Activated CD4-positive, alpha-beta memory T cell treated with anti-CD3 and anti-CD28 coated beads for 36 hours (primary cell): ENCODE measurements around the gene VAV2. TPM values are rescaled to one million over a fixed set of nuclear protein-coding genes. Genes with fewer than 3 reads are reported as not detected.

Source experiments
- CTCF ChIA-PET: fragments of 350-600 bp; sonication (Branson Sonifier 250); formaldehyde crosslinking; loops from one replicate; lab custom pipeline; 2021; ENCODE audit warnings: antibody characterized with exemption, inconsistent platforms; lab: Charles Lee
- POLR2A ChIA-PET: fragments of 350-600 bp; sonication (Branson Sonifier 250); formaldehyde crosslinking; loops from one replicate; lab custom pipeline; 2021; ENCODE audit warnings: antibody characterized with exemption; lab: Charles Lee
- DNase-seq: peaks from one replicate; pipeline ENCODE4 v3.0.0-alpha.2; 2020
- H3K27ac Mint-ChIP-seq: one replicate; pipeline ENCODE4 v1.8.0; 2021; ENCODE audit warnings: mixed read lengths
- H3K27me3 Mint-ChIP-seq: one replicate; pipeline ENCODE4 v1.8.0; 2021; ENCODE audit warnings: mixed read lengths
- H3K36me3 Mint-ChIP-seq: one replicate; pipeline ENCODE4 v1.8.0; 2021; ENCODE audit warnings: mixed read lengths
- H3K4me1 Mint-ChIP-seq: one replicate; pipeline ENCODE4 v1.8.0; 2021; ENCODE audit warnings: low read depth, mixed read lengths
- H3K4me3 Mint-ChIP-seq: one replicate; pipeline ENCODE4 v1.8.0; 2021; ENCODE audit warnings: mild to moderate bottlenecking, mixed read lengths
- H3K9me3 Mint-ChIP-seq: one replicate; pipeline ENCODE4 v1.8.0; 2021; ENCODE audit warnings: mixed read lengths
- intact Hi-C: fragments of 100-400 bp; cut with micrococcal nuclease; formaldehyde crosslinking; loops from one replicate; pipeline ENCODE4 v1.15.1; 2023
- total RNA-seq, 2 experiments: library from RNA; stranded (reverse); gene quantifications; one replicate each; pipeline ENCODE4 v1.2.3, GENCODE V29; 2021

The VAV2 gene
- total RNA-seq, 2 experiments from 2014 or later: 4.5 to 5.3 TPM

- H3K27me3 Mint-ChIP-seq: no peaks in the 10 kb centered on the region
Observed at GRCh38 chr9:133863257-133863592, 128.9 kb downstream of the VAV2 start.

DNA sequence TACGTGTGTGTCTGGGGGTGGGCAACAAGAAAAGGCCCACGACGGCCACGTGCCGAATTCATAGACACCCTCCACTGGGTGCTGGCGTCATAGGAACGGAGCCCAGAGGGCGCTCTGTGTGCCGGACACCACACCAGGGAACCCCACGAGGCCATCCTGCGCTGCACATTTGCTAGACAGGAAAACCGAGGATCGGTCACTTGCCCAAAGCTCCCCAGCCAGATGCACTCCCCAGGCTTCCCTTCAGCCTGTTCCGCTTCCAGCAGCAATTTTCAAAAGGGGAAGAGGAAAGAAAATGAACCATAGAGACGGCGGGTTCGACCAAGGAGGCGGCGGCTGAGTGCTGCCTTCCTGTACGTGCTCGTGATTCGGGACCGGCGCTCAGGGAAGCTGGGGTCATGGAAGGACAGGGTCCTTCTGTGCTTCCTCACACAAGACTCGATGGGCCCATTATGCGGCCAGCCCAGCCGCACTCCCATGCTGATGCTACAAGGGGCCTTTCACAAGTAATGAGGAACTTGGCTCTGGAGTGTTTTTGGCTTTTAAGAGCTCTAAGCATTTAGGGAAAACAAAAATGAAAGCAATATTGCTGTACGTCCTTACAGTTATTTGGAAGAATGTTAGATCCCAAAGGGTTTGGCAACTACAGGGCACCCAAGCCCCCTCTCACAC is 129.4 kb downstream of the VAV2 start:
- POLR2A ChIA-PET: no interaction called here
- Mint-ChIP-seq H3K27me3 (no peaks in the 10 kb centered on the region), H3K27ac (no peak overlapping the region), H3K9me3 (peaks cover 11% of the 10 kb centered on the region), H3K4me3 (no peak overlapping the region), H3K36me3 (no peaks in the 10 kb centered on the region), H3K4me1 (no peaks in the 10 kb centered on the region)
- no peak for DNase-seq
- CTCF ChIA-PET: no interaction called here
- intact Hi-C loops: no loop called here

More at GRCh38 chr9:133863257-133863592, 128.9 kb downstream of the VAV2 start:
- no peaks in the 10 kb centered on the region for H3K4me1 Mint-ChIP-seq
- no peaks in the 10 kb centered on the region for H3K36me3 Mint-ChIP-seq
- H3K27ac Mint-ChIP-seq: no peak overlapping the region
- intact Hi-C loops: no loop called here
- peaks cover 11% of the 10 kb centered on the region for H3K9me3 Mint-ChIP-seq
- no peak for DNase-seq
- POLR2A ChIA-PET: no interaction called here
- CTCF ChIA-PET: no interaction called here
- H3K4me3 Mint-ChIP-seq: no peak overlapping the region

DNA sequence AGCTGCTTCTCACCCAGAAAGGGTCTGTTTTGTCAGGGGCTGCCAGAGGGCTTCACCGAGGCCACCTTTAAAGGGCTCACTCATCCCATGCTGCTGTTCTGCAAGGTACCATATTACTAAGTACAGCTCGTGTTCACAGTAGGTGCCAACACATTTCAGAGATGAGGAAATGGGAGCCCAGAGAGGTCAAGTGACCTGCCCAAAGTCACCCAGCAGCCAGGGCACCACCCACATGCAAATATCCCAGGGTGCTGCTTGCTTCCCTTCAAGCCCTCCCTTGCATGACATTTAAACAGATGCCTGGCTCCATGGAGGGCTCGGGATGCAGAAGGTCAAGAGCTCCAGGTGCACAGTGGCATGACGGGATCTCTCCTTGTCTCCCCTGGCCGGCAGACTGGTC is 130.4 kb downstream of the VAV2 start:
- H3K27ac Mint-ChIP-seq: no peak overlapping the region
- no peak overlapping the region for H3K4me3 Mint-ChIP-seq
- intact Hi-C loops: no loop called here
- H3K27me3 Mint-ChIP-seq: no peaks in the 10 kb centered on the region
- ChIA-PET POLR2A (no interaction called here), CTCF (no interaction called here)
- no peaks in the 10 kb centered on the region for H3K36me3 Mint-ChIP-seq
- H3K9me3 Mint-ChIP-seq: peaks cover 11% of the 10 kb centered on the region
- DNase-seq: no peak
- no peaks in the 10 kb centered on the region for H3K4me1 Mint-ChIP-seq

DNA sequence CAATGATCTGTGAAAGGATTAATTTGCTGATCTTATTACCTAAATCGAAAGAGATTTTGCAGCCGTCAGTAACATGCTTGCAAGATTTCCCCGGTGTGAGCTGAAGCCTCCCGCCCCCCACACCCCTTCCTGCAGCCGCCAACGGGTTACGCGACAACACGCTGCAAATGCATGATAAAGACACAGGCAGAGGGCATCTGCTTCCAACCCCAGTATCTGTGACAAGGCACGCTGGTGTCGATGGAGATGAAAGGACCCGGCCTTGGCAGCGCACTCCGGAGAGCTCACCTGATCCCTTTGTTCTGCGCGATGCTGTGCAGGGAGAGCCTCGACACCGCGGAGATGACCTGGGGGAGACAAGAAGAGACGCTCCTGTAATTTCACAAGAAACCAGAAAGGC is 131.0 kb downstream of the VAV2 start:
- intact Hi-C loops: no loop called here
- CTCF ChIA-PET: no interaction called here
- H3K36me3 Mint-ChIP-seq: no peaks in the 10 kb centered on the region

GRCh38 chr9:133858771-133859170 is 133.4 kb downstream of the VAV2 start:
- DNase-seq: no peak
- Mint-ChIP-seq H3K27me3 (no peaks in the 10 kb centered on the region), H3K9me3 (no peaks in the 10 kb centered on the region), H3K4me1 (no peaks in the 10 kb centered on the region), H3K36me3 (no peaks in the 10 kb centered on the region), H3K27ac (no peak overlapping the region), H3K4me3 (no peak overlapping the region)
- intact Hi-C loops: no loop called here
- POLR2A ChIA-PET: no interaction called here
- CTCF ChIA-PET: no interaction called here

More for the DNA sequence above, 131.0 kb downstream of the VAV2 start:
- Mint-ChIP-seq H3K27ac (no peak overlapping the region), H3K4me1 (no peaks in the 10 kb centered on the region), H3K9me3 (peaks cover 10% of the 10 kb centered on the region), H3K27me3 (no peaks in the 10 kb centered on the region), H3K4me3 (no peak overlapping the region)
- DNase-seq: no peak
- POLR2A ChIA-PET: no interaction called here

GRCh38 chr9:133857639-133858038 is 134.5 kb downstream of the VAV2 start:
- CTCF ChIA-PET: no interaction called here
- no peaks in the 10 kb centered on the region for H3K36me3 Mint-ChIP-seq
- no peak for DNase-seq
- no peak overlapping the region for H3K27ac Mint-ChIP-seq
- no peaks in the 10 kb centered on the region for H3K4me1 Mint-ChIP-seq
- no peaks in the 10 kb centered on the region for H3K9me3 Mint-ChIP-seq
- POLR2A ChIA-PET: no interaction called here
- H3K27me3 Mint-ChIP-seq: no peaks in the 10 kb centered on the region
- intact Hi-C loops: no loop called here
- H3K4me3 Mint-ChIP-seq: no peak overlapping the region

GRCh38 chr9:133856798-133857197 is 135.3 kb downstream of the VAV2 start:
- intact Hi-C loops: no loop called here
- POLR2A ChIA-PET: no interaction called here
- Mint-ChIP-seq H3K4me3 (no peak overlapping the region), H3K27ac (no peak overlapping the region), H3K4me1 (no peaks in the 10 kb centered on the region), H3K27me3 (no peaks in the 10 kb centered on the region), H3K36me3 (no peaks in the 10 kb centered on the region), H3K9me3 (no peaks in the 10 kb centered on the region)
- DNase-seq: no peak
- CTCF ChIA-PET: interaction anchor here (0.6 kb wide), 1 partner anchor 115 kb away, joined by 3 read pairs; no protein-coding TSS in a partner anchor

DNA sequence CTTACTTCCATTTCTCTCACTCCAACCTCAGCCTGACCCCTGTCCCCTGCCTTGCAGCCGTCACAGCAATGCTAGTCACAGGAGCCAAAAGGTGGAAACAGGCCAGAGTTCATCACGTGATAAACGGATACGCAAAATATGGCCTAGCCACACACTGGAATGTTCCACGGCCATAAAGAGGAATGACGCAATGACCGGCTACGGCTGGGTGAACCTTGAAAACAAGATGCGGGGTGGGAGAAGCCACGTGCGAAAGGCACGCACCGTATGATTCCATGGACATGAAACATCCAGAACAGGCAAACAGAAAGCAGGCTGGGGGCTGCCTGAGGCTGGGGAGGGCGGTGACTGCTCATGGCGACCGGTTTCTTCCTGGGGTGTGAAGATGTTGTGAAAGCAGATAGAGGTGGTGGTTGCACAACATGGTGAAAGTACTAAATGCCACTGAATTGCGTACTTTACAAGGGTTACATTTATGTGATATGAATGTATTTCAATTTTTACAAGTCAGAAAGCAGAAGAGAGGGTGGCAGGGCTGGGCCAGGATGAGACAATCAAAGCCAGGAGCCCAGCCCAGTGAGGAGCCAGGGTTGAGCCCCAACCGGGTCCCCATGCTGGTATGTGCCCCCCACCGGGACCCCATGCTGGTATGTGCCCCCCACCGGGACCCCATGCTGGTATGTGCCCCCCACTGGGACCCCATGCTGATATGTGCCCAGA is 136.2 kb downstream of the VAV2 start:
- Mint-ChIP-seq H3K27ac (no peak overlapping the region), H3K4me1 (no peaks in the 10 kb centered on the region), H3K27me3 (no peaks in the 10 kb centered on the region), H3K4me3 (no peak overlapping the region), H3K9me3 (no peaks in the 10 kb centered on the region), H3K36me3 (no peaks in the 10 kb centered on the region)
- POLR2A ChIA-PET: no interaction called here
- intact Hi-C loops: no loop called here
- CTCF ChIA-PET: no interaction called here
- no peak for DNase-seq

DNA sequence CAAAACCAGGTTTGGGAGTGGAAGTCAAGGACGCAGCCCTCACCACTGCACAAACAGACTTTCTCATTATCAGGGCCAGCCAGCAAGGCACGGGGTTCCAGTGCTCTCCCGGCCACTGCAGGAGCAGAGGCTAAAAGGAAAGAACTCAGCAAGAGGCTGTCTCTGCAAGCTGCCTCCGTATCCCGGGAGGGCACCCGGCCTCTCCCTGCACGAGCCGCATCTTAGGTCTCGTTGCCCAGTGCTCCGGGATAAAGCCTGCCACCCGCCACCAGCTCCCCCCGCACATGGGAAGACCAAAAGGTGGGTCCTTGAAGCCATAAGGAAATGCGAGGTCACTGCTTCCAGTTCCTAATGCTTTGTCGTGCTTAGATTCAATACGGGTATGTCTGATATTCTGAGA is 136.8 kb downstream of the VAV2 start:
- H3K4me3 Mint-ChIP-seq: no peak overlapping the region
- no peaks in the 10 kb centered on the region for H3K4me1 Mint-ChIP-seq
- H3K27me3 Mint-ChIP-seq: no peaks in the 10 kb centered on the region
- ChIA-PET POLR2A (no interaction called here), CTCF (no interaction called here)
- H3K36me3 Mint-ChIP-seq: no peaks in the 10 kb centered on the region
- DNase-seq: no peak
- H3K9me3 Mint-ChIP-seq: no peaks in the 10 kb centered on the region
- no peak overlapping the region for H3K27ac Mint-ChIP-seq
- intact Hi-C loops: no loop called here

GRCh38 chr9:133854765-133855164 is 137.4 kb downstream of the VAV2 start:
- Mint-ChIP-seq H3K9me3 (no peaks in the 10 kb centered on the region), H3K27ac (no peak overlapping the region)

GRCh38 chr9:133854048-133854447 is 138.1 kb downstream of the VAV2 start:
- H3K4me1 Mint-ChIP-seq: no peaks in the 10 kb centered on the region
- no peak overlapping the region for H3K4me3 Mint-ChIP-seq
- no peaks in the 10 kb centered on the region for H3K36me3 Mint-ChIP-seq
- POLR2A ChIA-PET: no interaction called here
- no peak overlapping the region for H3K27ac Mint-ChIP-seq
- H3K9me3 Mint-ChIP-seq: no peaks in the 10 kb centered on the region
- intact Hi-C loops: no loop called here
- CTCF ChIA-PET: no interaction called here
- H3K27me3 Mint-ChIP-seq: no peaks in the 10 kb centered on the region
- no peak for DNase-seq

More at GRCh38 chr9:133854765-133855164, 137.4 kb downstream of the VAV2 start:
- DNase-seq: no peak
- intact Hi-C loops: no loop called here
- Mint-ChIP-seq H3K27me3 (no peaks in the 10 kb centered on the region), H3K4me1 (no peaks in the 10 kb centered on the region), H3K36me3 (no peaks in the 10 kb centered on the region), H3K4me3 (no peak overlapping the region)
- POLR2A ChIA-PET: no interaction called here
- CTCF ChIA-PET: no interaction called here

DNA sequence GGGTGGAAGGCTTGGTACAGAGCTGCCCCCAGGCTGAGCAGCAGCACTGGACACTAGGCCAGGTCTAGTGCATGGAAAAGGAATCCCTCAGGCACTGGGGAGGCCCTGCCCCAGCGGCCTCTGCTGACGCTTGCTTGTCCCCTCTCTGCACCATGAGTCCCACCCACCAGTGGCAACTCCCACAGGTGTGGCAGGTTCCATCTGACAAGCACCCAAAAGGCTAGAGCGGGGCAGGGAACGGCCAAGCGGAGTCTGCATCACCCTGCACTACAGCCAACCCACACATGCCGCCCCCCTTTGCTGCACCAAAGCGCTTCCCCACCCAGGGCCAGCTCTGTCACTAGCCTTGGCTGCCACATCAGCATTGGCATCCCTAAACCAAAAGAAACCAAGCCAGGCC is 138.8 kb downstream of the VAV2 start:
- H3K9me3 Mint-ChIP-seq: no peaks in the 10 kb centered on the region
- CTCF ChIA-PET: interaction anchor here (0.6 kb wide), 1 partner anchor 280 kb away, joined by 3 read pairs; no protein-coding TSS in a partner anchor
- H3K27ac Mint-ChIP-seq: no peak overlapping the region
- no peak overlapping the region for H3K4me3 Mint-ChIP-seq
- H3K36me3 Mint-ChIP-seq: no peaks in the 10 kb centered on the region
- no peaks in the 10 kb centered on the region for H3K4me1 Mint-ChIP-seq
- H3K27me3 Mint-ChIP-seq: no peaks in the 10 kb centered on the region
- POLR2A ChIA-PET: no interaction called here
- intact Hi-C loops: no loop called here
- DNase-seq: no peak

DNA sequence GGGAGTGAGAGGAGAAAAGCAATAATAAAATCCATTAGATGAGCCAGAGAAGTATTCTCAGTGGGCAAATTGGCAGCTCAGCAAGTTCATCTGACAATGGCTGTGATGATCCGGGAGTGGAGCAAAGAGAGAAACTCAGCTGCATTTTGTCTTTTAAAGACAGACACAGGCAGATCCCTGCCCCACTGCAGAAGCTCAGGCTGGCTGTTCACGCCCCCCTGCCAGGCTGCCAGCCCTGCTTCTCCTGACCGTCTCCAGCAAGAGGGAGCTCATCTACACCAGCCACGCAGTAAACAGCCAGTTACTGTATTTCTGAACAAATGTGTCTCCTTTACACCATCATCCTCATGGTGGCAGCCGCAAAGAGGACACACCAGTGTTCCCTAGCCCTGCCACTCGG is 139.7 kb downstream of the VAV2 start:
- Mint-ChIP-seq H3K9me3 (no peaks in the 10 kb centered on the region), H3K4me1 (no peaks in the 10 kb centered on the region), H3K27me3 (no peaks in the 10 kb centered on the region), H3K27ac (no peak overlapping the region), H3K36me3 (no peaks in the 10 kb centered on the region), H3K4me3 (no peak overlapping the region)
- ChIA-PET CTCF (no interaction called here), POLR2A (no interaction called here)
- no peak for DNase-seq
- intact Hi-C loops: no loop called here
